Putamen (tissue), 1 donor: ENCODE measurements around the gene SRPK1.
"Not testable (repeated sequence)": the region's sequence is repeated elsewhere in the genome, so short reads cannot be mapped to it uniquely, and the experiment has no call there.

ENCODE experiments used
- DNase-seq: peaks from one replicate; pipeline ENCODE4 v3.0.0-alpha.2; 2016; ENCODE audit warnings: low spot score

The SRPK1 gene

GRCh38 chr6:35931120-35931561 is 10.2 kb upstream of the SRPK1 start:
- no peak for DNase-seq

- no peak for DNase-seq
Observed at GRCh38 chr6:35929601-35930000, 8.7 kb upstream of the SRPK1 start.

- no peak for DNase-seq
Observed at GRCh38 chr6:35926509-35927215, 5.8 kb upstream of the SRPK1 start.

DNA sequence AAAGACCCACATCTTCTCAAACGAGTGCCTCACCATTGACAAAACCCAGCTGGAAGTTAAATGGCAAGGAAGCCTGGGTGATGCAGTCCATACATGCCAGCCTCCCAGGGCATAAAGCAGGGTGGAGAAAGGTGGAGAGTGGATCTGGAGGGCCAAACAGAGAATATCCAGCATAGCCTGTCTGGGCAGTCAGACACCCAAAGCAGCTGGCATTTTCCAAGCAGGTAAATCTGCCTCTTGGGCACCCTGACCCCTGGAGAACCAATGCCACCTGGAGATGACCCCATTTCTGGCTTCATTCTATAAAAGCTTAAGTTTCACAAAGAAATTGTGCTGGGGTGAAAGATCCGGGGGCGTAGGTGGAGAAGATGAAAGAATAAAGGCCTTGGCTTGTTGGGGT is 5.1 kb upstream of the SRPK1 start:
- DNase-seq, result no peak

- no peak for DNase-seq
Observed at GRCh38 chr6:35924146-35924545, 3.2 kb upstream of the SRPK1 start.

GRCh38 chr6:35922139-35922554 is 1.2 kb upstream of the SRPK1 start:
- DNase-seq, result no peak

DNA sequence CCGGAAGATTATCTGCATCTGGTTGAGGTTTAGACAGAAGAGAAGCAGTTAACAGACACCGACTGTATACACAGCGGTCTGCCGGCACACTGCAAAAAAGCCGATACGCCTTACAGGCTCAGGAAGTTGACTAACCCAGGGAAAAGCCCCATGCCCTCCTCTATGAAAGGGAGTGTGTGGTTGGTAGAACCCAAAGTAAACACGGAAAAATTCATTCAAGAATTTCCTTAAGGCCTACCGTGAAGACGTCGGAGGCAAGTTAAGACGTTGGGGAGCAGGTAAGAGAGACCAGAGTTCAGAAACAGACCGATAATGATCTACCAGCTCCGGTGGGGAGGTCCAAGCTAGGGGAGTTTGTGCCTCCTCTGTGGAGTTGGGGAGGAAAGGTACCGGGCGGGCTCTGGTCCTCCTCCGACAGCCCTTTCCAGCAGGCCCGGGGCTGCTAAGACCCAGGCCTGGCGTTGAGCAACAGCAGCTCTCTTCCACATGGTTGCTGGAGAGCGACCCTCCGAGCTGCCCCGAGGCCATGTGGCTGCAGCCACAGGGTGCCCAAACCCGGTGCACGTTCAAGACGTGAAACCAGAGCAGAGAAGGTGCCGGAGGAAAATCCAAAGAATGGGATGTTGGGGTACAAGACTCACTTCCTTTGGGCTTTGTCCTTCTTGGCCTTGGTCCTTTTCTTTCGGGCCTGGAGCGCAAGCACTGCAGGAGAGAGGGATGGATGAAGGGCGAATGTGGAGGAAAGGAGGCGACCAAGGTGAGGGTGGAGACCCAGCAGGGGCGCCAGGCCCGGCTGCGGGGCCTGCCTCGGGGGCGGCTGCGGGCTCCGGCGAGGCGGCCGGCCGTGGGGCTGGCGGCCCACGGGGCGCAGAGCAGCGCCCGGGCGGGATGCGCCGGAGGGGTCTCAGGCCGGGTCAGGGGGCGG is 809 bp downstream of the SRPK1 start:
- DNase-seq, result no peak

DNA sequence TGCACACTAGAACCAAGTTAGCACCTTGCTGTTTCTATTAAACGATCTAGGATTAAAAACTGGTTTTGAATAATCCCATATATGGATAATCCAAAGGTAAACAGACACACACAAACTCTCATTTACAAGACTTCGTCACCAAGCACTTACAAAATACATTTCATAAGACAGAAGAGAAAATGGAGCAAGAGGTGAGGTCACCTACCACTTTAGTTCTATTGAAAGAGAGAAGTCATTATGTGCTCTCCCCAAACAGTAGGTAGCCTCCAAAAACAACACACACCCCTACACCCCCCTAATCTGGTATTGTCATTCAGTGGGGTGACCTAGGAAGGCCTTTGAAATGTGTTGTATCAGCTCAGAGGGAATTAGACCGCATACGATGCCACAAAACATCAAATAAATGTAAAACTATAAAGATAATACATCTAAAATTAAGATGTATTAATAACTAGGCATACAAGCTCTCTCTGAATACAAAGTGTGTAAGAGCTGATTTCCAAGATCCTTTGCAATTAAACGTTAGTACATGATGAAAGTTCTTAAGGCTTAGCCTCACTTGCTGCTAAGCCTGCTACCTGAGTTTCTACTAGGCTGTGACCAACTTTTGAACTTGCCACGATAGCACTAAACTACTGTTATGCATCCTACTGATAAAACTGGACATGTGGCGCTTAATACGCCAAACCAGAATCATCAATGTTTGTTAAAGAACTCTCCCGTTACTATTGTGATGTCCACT is 1.6 kb downstream of the SRPK1 start:
- no peak for DNase-seq

DNA sequence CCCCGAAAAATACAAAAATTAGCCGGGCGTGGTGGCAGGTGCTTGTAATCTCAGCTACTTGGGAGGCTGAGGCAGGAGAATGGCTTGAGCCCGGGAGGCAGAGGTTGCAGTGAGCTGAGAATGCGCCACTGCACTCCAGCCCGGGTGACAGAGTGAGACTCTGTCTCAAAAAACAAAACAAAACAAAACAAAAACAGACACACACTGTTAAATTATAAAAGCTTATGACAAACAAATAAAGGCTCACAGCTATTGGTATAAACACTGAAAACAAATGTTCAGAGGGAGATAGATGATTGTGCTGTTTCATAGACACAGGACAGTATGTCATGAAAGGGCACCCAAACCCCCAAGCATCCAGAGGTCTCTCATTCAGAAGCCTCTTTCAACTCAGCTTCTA is 4.0 kb downstream of the SRPK1 start:
- not testable (repeated sequence) for DNase-seq

- DNase-seq, result no peak
Observed at GRCh38 chr6:35916056-35916455, 4.8 kb downstream of the SRPK1 start.

DNA sequence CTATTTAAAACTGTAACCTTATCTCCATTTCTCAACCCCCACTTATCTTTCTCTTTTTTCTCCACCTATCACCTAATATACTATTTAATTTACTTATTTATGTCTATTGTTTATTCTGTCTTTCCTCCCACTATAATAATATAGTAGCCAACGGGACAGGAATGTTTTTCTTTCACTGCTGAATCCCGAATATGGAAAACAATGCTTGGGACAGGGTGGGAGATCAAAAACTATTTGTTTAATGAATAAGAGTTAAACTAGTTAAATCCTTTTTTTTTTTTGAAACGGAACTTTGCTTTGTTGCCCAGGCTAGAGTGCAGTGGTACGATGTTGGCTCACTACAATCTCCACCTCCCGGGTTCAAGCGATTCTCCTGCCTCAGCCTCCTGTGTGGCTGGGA is 6.4 kb downstream of the SRPK1 start:
- no peak for DNase-seq

DNA sequence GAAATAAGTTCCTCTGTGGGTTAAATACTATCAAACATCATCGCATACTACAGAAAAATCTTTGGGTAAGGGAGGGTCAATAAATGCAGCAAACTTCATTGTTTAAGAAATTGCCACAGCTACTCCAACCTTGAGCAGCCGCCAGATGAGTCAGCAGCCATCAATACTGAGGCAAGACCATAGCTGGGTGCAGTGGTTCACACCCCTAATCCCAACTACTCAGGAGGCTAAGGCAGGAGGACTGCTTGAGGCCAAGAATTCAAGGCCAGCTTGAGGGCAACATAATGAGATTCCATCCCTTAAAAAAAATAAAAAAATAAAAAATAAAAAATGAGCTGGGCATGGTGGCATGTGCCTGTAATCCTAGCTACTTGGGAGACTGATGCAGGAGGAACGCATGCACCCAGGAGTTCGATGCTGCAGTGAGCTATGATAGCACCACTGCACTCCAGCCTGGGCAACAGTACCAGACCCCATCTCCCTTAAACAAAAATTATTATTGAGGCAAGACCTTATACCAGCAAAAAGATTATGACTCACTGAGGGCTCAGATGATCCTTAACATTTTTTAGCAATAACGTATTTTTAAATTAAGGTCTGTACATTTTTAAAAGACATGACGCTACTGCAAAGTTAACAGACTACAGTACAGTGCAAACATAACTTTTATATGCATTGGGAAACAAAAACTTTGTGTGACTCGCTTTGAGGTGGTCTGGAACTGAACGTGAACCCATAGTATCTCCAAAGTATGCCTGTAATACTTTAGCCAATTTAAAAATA is 8.8 kb downstream of the SRPK1 start:
- DNase-seq, result no peak

GRCh38 chr6:35909571-35909970 is 11.3 kb downstream of the SRPK1 start:
- not testable (repeated sequence) for DNase-seq

- not testable (repeated sequence) for DNase-seq
Observed at GRCh38 chr6:35908753-35909401, 12.0 kb downstream of the SRPK1 start.

DNA sequence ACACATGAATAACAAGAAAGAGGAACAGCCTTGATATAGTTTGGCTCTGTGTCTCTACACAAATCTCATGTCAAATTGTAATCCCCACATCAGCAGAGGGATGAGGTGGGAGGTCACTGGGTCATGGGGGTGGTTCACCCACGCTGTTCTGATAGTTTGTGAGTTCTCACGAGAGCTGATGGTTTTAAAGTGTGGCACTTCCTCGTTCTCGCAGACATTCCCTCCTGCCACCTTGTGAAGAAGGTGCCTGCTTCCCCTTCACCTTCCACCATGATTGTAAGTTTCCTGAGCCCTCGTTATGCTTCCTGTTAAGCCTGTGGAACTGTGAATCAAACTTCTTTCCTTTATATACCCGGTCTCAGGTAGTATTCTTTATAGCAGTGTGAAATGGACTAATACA is 13.1 kb downstream of the SRPK1 start:
- no peak for DNase-seq

GRCh38 chr6:35906499-35906846 is 14.4 kb downstream of the SRPK1 start:
- no peak for DNase-seq

DNA sequence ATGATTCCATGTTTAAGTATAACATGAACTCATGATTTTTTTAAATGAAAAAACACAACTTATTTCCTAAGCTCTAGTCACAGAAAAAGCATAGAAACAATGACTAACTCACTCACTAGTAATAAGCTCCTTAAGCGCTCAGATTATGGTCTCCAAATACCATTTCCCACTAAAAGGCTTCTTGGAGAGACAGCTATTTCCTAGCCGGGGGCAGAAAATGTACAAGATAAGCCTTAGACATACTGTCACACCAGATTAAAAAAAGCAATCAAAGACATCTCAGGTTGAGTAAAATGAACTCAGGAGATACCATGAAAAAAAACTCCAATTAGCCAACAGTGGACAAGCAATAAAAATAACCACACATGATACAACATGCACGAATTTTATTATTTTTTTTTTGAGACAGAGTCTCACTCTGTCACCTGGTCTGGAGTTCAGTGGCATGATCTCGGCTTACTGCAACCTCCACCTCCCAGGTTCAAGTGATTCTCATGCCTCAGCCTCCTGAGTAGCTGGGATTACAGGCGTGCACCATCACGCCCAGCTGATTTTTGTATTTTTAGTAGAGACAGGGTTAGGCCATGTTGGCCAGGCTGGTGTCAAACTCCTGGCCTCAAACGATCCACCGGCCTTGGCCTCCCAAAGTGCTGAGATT is 14.9 kb downstream of the SRPK1 start:
- DNase-seq, result no peak

DNA sequence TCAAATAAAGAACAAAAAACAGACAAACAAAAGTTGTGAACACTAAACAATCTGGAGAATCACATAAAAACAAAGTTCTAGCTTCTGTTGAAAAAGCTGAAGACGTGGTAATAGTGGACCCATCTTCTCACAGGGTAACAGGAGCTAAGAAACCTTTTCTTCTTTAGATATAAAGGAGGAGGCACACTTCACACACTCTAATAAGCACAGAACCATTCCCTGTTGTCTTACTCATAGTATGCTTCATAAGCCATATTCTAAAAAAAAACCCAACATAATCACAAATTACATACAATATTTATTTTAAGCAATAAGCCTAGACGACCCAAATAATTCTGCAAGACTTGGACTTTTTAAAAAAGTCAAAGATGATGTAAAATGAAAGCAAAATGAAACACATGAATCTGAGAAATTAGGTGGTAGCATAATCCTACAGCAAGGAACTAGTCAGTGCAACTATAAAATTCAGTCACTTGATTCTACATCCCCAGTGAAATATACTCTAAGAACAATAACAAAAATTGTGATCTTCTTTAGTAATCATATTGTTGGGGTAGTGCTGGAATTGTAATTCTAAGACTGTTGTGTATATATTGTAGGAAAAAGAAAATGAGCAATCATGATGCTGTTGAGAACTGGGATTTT is 15.6 kb downstream of the SRPK1 start:
- no peak for DNase-seq

- DNase-seq, result no peak
Observed at GRCh38 chr6:35903679-35904078, 17.2 kb downstream of the SRPK1 start.

GRCh38 chr6:35900448-35900847 is 20.4 kb downstream of the SRPK1 start:
- no peak for DNase-seq
